Stimulated activated CD8-positive, alpha-beta memory T cell treated with anti-CD3 and anti-CD28 coated beads, Interleukin-4, amount 100 ng/mL, for 48 hours (primary cell): Measurements from ENCODE around the gene LMO7.

Source experiments
- DNase-seq: peaks from one replicate; pipeline ENCODE4 v3.0.0-alpha.2; 2020

The LMO7 gene

GRCh38 chr13:75907044-75907443, 270.9 kb downstream of the LMO7 start:
- DNase-seq = no peak

DNA sequence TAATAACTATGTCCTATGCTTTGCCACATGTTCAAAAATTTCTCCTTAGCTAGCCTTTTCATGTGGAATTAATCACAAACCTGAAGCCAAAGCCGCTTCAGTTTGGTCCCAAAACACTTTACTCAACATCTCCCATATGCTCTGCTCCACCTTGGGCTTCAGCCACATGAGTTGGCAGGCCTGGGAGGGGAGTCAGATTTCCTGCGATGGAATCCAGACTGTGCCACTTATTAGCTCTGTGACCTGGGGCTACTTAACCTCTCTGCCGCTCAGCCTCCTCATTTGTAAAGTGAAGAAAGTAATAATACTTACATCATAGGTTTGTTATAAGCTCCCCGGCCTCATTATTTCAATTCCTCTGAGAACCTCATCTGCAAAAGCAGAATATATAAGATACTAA, 272.0 kb downstream of the LMO7 start:
- no peak for DNase-seq
